ENCODE results near the gene LRP1B.

Gene LRP1B

DNA sequence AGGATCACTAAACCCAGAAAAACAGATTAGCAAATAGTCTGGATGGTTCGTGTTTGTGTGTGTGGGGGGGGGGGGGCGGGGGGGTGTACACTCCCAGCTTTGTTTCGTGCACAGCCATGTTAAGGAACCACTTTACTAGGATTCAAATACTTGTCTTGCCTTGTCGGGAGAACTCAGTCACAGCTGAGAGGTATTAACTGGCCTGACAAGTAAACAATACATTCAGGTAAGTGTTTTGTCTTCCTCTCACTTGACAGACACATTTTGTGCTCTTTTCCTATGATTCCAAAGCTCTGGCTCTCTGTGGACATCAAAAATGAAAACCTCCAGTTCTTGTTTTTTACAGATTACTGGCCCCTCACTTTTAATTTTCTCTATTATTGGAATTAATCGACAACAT, 173.5 kb downstream of the LRP1B start:
- DNase-seq (ENCODE audit: low read depth in 2 of 2): no peak

DNA sequence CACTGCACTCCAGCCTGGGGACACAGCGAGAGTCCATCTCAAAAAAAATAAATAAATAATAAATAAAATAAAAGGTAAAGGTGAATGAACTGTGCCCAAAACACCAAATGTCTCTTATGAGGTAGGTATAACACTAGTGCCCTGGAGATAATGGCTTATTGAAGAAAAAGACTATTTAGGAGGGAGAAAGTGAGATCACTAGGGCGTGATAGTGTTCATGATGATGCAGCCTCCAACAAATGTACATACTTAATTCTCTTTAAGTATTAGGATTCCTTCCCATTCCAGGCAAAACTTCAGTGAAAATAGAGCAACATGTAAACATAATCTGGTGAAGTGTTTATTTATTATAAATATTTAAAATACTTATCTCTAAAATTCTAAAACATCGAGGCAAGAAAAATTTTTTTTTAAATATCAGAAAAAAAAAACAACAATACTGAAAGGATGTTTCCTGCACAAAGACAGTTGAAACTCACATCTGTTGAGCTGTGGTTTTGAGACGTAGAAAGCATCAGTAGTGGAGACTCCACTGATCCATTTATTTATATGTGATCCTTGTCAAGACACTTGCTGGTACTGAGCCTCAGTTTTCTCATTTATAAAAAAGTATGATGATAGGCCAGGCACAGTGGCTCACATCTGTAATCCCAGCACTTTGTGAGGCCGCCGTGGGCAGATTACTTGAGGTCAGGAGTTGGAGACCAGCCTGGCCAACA, 183.3 kb downstream of the LRP1B start:
- no peak for DNase-seq (ENCODE audit: low read depth in 2 of 2)

DNA sequence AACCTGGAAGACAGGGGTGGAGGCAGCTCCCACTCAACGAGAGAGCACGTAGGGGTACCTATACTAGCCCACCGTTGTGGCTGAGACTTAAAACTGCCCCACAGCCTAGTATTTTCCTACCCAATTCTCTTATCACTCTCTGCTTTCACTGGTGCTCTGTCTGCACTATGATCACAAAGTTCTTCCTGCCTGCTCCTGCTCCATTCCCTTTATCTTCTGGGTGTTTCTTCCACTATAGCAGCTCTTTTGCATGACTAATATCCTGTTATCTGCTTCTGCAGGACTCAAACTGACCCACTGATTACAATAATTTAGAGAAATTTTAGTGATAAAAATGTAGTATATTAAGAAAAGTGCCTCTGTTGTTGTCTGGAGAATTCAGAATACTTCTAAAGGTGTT, 184.8 kb downstream of the LRP1B start:
- DNase-seq (ENCODE audit: low read depth in 2 of 2): no peak

- DNase-seq (ENCODE audit: low read depth in 2 of 2): no peak
Measured at GRCh38 chr2:141943918-141944317, 186.9 kb downstream of the LRP1B start.

DNA sequence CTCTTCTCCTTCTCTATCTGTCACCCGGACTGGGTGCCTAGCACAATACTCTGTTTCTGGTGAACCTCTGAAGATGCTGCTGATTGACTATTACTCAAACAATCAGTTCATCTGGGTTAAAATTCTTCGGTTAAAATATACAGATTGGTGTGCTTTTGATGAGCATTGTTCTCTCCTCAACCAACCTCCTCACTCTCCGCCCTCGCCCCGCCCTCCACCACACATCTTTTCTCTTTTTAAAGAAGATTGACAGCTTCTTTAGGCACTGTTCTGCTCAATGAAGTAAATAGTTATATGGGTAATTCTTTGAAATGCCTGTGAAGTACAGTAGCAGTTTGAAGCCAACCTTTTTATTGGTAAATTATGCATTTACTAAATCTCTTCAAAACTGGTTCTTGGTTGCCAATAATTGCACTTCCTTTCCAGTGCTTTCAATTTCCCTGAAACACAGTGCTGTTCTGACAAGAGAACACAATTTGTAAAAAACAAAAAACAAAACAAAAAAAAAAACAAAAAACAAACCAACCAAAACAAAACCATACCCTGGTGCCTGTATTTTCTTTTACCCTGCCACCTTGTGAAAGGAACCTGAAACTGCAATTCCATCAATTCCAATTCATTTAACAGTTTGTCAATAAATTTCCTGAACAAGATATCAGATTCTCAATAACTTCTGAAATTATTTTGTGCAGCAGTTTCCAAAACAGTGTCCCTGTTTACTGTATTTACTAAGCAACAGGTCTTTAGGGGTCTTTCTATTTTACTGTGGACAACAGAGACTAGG, 188.6 kb downstream of the LRP1B start:
- DNase-seq (ENCODE audit: low read depth in 2 of 2): no peak

DNA sequence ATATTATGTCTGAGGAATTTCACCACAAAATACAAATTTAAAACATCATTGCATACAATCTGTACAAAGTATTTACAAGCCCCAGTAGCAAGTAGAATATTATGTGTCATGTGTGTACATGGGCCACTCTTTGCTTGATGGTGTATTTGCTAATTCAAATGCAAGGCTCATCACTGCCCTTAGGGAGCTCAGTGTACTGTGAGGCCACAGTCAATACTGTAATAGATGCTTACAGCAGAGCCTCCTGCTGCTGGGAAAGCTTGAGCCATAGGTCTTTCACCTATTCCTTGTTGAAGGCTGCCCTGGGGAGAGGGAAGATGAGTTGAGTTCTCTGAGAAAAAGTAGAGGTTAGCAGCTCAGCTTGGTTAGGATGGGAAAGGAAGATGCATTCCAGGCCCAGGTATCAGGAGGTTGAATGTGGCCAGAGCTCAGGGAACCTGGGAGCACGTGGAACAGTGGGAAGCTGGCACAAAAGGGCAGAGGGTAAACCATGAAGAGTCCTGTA, 189.6 kb downstream of the LRP1B start:
- no peak for DNase-seq (ENCODE audit: low read depth in 2 of 2)

DNA sequence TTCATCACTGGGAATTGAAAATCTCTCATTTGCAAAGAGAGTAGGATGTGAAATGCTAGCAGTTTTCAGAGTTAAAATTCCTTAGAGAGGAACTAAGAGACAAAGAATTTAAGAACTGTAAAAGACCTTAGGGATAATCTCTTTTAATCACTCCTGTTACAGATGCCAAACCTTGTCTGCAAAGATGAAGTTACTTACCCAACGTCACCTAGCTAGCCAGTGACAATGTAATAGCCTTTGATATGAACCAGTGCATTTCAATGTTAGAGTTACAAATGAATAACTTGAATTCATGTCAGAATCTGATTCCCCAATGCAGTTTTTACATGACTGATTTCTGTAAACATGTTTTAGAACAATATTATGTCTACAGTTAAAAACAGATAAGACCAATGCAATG, 190.1 kb downstream of the LRP1B start:
- DNase-seq (ENCODE audit: low read depth in 2 of 2): no peak

GRCh38 chr2:141933226-141933625, 197.6 kb downstream of the LRP1B start:
- DNase-seq (ENCODE audit: low read depth in 2 of 2): no peak

- no peak for DNase-seq (ENCODE audit: low read depth in 2 of 2)
Measured at GRCh38 chr2:141932261-141932660, 198.6 kb downstream of the LRP1B start.

- DNase-seq (ENCODE audit: low read depth in 2 of 2): no peak
Measured at GRCh38 chr2:141931797-141932196, 199.0 kb downstream of the LRP1B start.

- DNase-seq (ENCODE audit: low read depth in 2 of 2): no peak
Measured at GRCh38 chr2:141930803-141931202, 200.0 kb downstream of the LRP1B start.

GRCh38 chr2:141929331-141930252, 201.2 kb downstream of the LRP1B start:
- DNase-seq (ENCODE audit: low read depth in 2 of 2): no peak

GRCh38 chr2:141928476-141928875, 202.3 kb downstream of the LRP1B start:
- DNase-seq (ENCODE audit: low read depth in 2 of 2): no peak

GRCh38 chr2:141927536-141927935, 203.3 kb downstream of the LRP1B start:
- DNase-seq (ENCODE audit: low read depth in 2 of 2): no peak

GRCh38 chr2:141925511-141925910, 205.3 kb downstream of the LRP1B start:
- no peak for DNase-seq (ENCODE audit: low read depth in 2 of 2)

DNA sequence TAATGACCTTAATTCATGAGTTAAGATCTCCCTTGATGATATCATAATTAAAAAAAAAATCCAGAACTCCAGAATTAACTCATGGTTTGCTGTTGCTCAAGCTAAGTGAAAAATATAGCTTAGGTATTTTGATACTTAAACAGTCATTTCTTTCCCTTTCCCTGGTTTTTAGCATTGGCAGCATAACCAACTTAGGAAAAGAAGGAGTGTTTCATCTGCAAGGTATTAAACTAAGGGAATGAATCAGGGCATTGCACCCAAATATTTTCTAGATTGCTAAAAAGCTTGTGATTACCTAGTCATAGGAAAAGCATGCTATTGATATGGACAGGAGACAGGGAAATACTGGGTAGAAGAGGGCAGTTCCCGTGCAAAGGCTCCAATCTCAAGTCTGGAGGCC, 207.2 kb downstream of the LRP1B start:
- DNase-seq (ENCODE audit: low read depth in 2 of 2): no peak

- no peak for DNase-seq (ENCODE audit: low read depth in 2 of 2)
Measured at GRCh38 chr2:141911485-141912066, 219.2 kb downstream of the LRP1B start.

DNA sequence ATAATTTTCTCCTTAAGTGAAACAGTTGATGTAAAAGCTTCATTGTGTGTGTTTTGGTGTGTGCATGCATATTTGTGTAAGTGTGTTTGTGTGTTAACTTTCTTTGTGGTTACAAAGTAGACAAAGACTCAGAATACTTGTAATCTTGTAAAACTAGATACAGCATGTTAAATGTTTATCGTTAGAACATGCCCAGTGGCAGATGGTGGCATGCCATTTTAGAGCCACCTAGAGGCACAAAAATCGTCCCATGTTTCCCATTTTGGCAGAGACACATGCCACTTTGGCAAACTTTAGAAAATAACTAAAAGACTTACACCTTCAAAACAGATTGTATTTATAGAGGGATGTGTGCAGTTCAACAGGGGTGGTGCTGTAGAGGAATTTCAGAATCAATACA, 224.1 kb downstream of the LRP1B start:
- no peak for DNase-seq (ENCODE audit: low read depth in 2 of 2)

GRCh38 chr2:141900826-141901225, 230.0 kb downstream of the LRP1B start:
- DNase-seq (ENCODE audit: low read depth in 2 of 2): no peak

GRCh38 chr2:141899740-141900139, 231.1 kb downstream of the LRP1B start:
- no peak for DNase-seq (ENCODE audit: low read depth in 2 of 2)

DNA sequence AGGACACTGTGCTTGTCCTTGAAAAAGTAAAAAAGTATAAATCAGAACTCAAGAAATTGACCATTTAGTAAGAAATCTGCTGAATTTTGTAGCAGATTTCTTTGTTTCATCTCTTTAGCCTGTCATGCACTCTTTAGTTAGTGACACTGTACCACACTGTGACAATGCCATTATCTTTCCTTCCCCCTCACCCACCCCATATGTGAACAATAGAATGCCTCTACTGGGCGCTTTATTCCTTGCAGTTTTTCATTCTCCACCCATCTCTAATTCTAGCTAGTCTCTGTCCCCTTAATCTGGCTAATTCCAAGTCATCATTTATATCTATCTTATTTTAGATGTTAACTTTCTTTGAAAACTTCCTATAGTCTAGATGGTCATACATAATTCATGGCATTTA, 241.0 kb downstream of the LRP1B start:
- DNase-seq (ENCODE audit: low read depth in 2 of 2): no peak
